ENCODE measurements around the gene ADCK2.
"Not testable (repeated sequence)": the region's sequence is repeated elsewhere in the genome, so short reads cannot be mapped to it uniquely, and the experiment has no call there.

Gene ADCK2

GRCh38 chr7:140708764-140709163 is 36.0 kb downstream of the ADCK2 start:
- not testable (repeated sequence) for H3K27ac ChIP-seq (ENCODE audit: insufficient read depth, low read length, poor library complexity, severe bottlenecking); H3K4me3 ChIP-seq (ENCODE audit: insufficient read depth, low read depth, low read length, poor library complexity, severe bottlenecking); DNase-seq; H3K4me1 ChIP-seq (ENCODE audit: control insufficient read depth, insufficient read depth, low read length, poor library complexity, severe bottlenecking); H3K27me3 ChIP-seq (replicated peaks; ENCODE audit: control insufficient read depth, insufficient read depth, low read length, poor library complexity, severe bottlenecking); H3K9me3 ChIP-seq (ENCODE audit: control insufficient read depth, low read length)
- H3K36me3 ChIP-seq (ENCODE audit: control insufficient read depth, insufficient read depth, low read length): peaks cover 21% of the 10 kb centered on the region

- not testable (repeated sequence) for H3K27ac ChIP-seq (ENCODE audit: insufficient read depth, low read length, poor library complexity, severe bottlenecking); H3K4me1 ChIP-seq (ENCODE audit: control insufficient read depth, insufficient read depth, low read length, poor library complexity, severe bottlenecking)
Measured at GRCh38 chr7:140712392-140712791, 39.6 kb downstream of the ADCK2 start.

GRCh38 chr7:140714331-140715040 is 41.7 kb downstream of the ADCK2 start:
- no peak overlapping the region for H3K4me3 ChIP-seq (ENCODE audit: insufficient read depth, low read depth, low read length, poor library complexity, severe bottlenecking)
- no peaks in the 10 kb centered on the region for H3K27me3 ChIP-seq (replicated peaks; ENCODE audit: control insufficient read depth, insufficient read depth, low read length, poor library complexity, severe bottlenecking)
- no peak for DNase-seq
- H3K4me1 ChIP-seq (ENCODE audit: control insufficient read depth, insufficient read depth, low read length, poor library complexity, severe bottlenecking): no peaks in the 10 kb centered on the region
- H3K36me3 ChIP-seq (ENCODE audit: control insufficient read depth, insufficient read depth, low read length): peaks cover 8% of the 10 kb centered on the region
- no peaks in the 10 kb centered on the region for H3K9me3 ChIP-seq (ENCODE audit: control insufficient read depth, low read length)
- no peak overlapping the region for H3K27ac ChIP-seq (ENCODE audit: insufficient read depth, low read length, poor library complexity, severe bottlenecking)

More at GRCh38 chr7:140712392-140712791, 39.6 kb downstream of the ADCK2 start:
- not testable (repeated sequence) for H3K27me3 ChIP-seq (replicated peaks; ENCODE audit: control insufficient read depth, insufficient read depth, low read length, poor library complexity, severe bottlenecking); H3K36me3 ChIP-seq (ENCODE audit: control insufficient read depth, insufficient read depth, low read length); H3K4me3 ChIP-seq (ENCODE audit: insufficient read depth, low read depth, low read length, poor library complexity, severe bottlenecking); H3K9me3 ChIP-seq (ENCODE audit: control insufficient read depth, low read length); DNase-seq

GRCh38 chr7:140719721-140720120 is 47.0 kb downstream of the ADCK2 start:
- no peak for DNase-seq
- H3K4me1 ChIP-seq (ENCODE audit: control insufficient read depth, insufficient read depth, low read length, poor library complexity, severe bottlenecking): no peaks in the 10 kb centered on the region
- H3K36me3 ChIP-seq (ENCODE audit: control insufficient read depth, insufficient read depth, low read length): peaks cover 5% of the 10 kb centered on the region
- no peak overlapping the region for H3K4me3 ChIP-seq (ENCODE audit: insufficient read depth, low read depth, low read length, poor library complexity, severe bottlenecking)
- no peak overlapping the region for H3K27ac ChIP-seq (ENCODE audit: insufficient read depth, low read length, poor library complexity, severe bottlenecking)
- no peaks in the 10 kb centered on the region for H3K27me3 ChIP-seq (replicated peaks; ENCODE audit: control insufficient read depth, insufficient read depth, low read length, poor library complexity, severe bottlenecking)
- no peaks in the 10 kb centered on the region for H3K9me3 ChIP-seq (ENCODE audit: control insufficient read depth, low read length)

GRCh38 chr7:140722254-140722653 is 49.5 kb downstream of the ADCK2 start:
- no peak for DNase-seq
- no peak overlapping the region for H3K4me3 ChIP-seq (ENCODE audit: insufficient read depth, low read depth, low read length, poor library complexity, severe bottlenecking)
- no peaks in the 10 kb centered on the region for H3K36me3 ChIP-seq (ENCODE audit: control insufficient read depth, insufficient read depth, low read length)
- no peak overlapping the region for H3K27ac ChIP-seq (ENCODE audit: insufficient read depth, low read length, poor library complexity, severe bottlenecking)
- no peaks in the 10 kb centered on the region for H3K4me1 ChIP-seq (ENCODE audit: control insufficient read depth, insufficient read depth, low read length, poor library complexity, severe bottlenecking)
- no peaks in the 10 kb centered on the region for H3K27me3 ChIP-seq (replicated peaks; ENCODE audit: control insufficient read depth, insufficient read depth, low read length, poor library complexity, severe bottlenecking)
- H3K9me3 ChIP-seq (ENCODE audit: control insufficient read depth, low read length): no peaks in the 10 kb centered on the region

- no peak for DNase-seq
- no peaks in the 10 kb centered on the region for H3K9me3 ChIP-seq (ENCODE audit: control insufficient read depth, low read length)
Measured at GRCh38 chr7:140723006-140723405, 50.3 kb downstream of the ADCK2 start.

GRCh38 chr7:140723574-140723973 is 50.8 kb downstream of the ADCK2 start:
- DNase-seq: no peak
- H3K27me3 ChIP-seq (replicated peaks; ENCODE audit: control insufficient read depth, insufficient read depth, low read length, poor library complexity, severe bottlenecking): no peaks in the 10 kb centered on the region
- no peak overlapping the region for H3K4me3 ChIP-seq (ENCODE audit: insufficient read depth, low read depth, low read length, poor library complexity, severe bottlenecking)
- H3K9me3 ChIP-seq (ENCODE audit: control insufficient read depth, low read length): no peaks in the 10 kb centered on the region
- no peaks in the 10 kb centered on the region for H3K4me1 ChIP-seq (ENCODE audit: control insufficient read depth, insufficient read depth, low read length, poor library complexity, severe bottlenecking)
- no peaks in the 10 kb centered on the region for H3K36me3 ChIP-seq (ENCODE audit: control insufficient read depth, insufficient read depth, low read length)
- H3K27ac ChIP-seq (ENCODE audit: insufficient read depth, low read length, poor library complexity, severe bottlenecking): no peak overlapping the region

More at GRCh38 chr7:140723006-140723405, 50.3 kb downstream of the ADCK2 start:
- no peaks in the 10 kb centered on the region for H3K4me1 ChIP-seq (ENCODE audit: control insufficient read depth, insufficient read depth, low read length, poor library complexity, severe bottlenecking)
- no peaks in the 10 kb centered on the region for H3K36me3 ChIP-seq (ENCODE audit: control insufficient read depth, insufficient read depth, low read length)
- no peak overlapping the region for H3K27ac ChIP-seq (ENCODE audit: insufficient read depth, low read length, poor library complexity, severe bottlenecking)
- no peaks in the 10 kb centered on the region for H3K27me3 ChIP-seq (replicated peaks; ENCODE audit: control insufficient read depth, insufficient read depth, low read length, poor library complexity, severe bottlenecking)
- no peak overlapping the region for H3K4me3 ChIP-seq (ENCODE audit: insufficient read depth, low read depth, low read length, poor library complexity, severe bottlenecking)

- Histone ChIP-seq H3K27ac (ENCODE audit: insufficient read depth, low read length, poor library complexity, severe bottlenecking) (no peak overlapping the region), H3K4me3 (ENCODE audit: insufficient read depth, low read depth, low read length, poor library complexity, severe bottlenecking) (no peak overlapping the region), H3K27me3 (replicated peaks; ENCODE audit: control insufficient read depth, insufficient read depth, low read length, poor library complexity, severe bottlenecking) (no peaks in the 10 kb centered on the region), H3K36me3 (ENCODE audit: control insufficient read depth, insufficient read depth, low read length) (no peaks in the 10 kb centered on the region), H3K9me3 (ENCODE audit: control insufficient read depth, low read length) (no peaks in the 10 kb centered on the region), H3K4me1 (ENCODE audit: control insufficient read depth, insufficient read depth, low read length, poor library complexity, severe bottlenecking) (no peaks in the 10 kb centered on the region)
- no peak for DNase-seq
Measured at GRCh38 chr7:140724706-140725105, 52.0 kb downstream of the ADCK2 start.

GRCh38 chr7:140726281-140726680 is 53.5 kb downstream of the ADCK2 start:
- no peak overlapping the region for H3K27ac ChIP-seq (ENCODE audit: insufficient read depth, low read length, poor library complexity, severe bottlenecking)
- no peaks in the 10 kb centered on the region for H3K4me1 ChIP-seq (ENCODE audit: control insufficient read depth, insufficient read depth, low read length, poor library complexity, severe bottlenecking)
- H3K36me3 ChIP-seq (ENCODE audit: control insufficient read depth, insufficient read depth, low read length): no peaks in the 10 kb centered on the region
- H3K4me3 ChIP-seq (ENCODE audit: insufficient read depth, low read depth, low read length, poor library complexity, severe bottlenecking): no peak overlapping the region
- DNase-seq: no peak
- no peaks in the 10 kb centered on the region for H3K9me3 ChIP-seq (ENCODE audit: control insufficient read depth, low read length)
- H3K27me3 ChIP-seq (replicated peaks; ENCODE audit: control insufficient read depth, insufficient read depth, low read length, poor library complexity, severe bottlenecking): no peaks in the 10 kb centered on the region

GRCh38 chr7:140732416-140732815 is 59.7 kb downstream of the ADCK2 start:
- H3K4me3 ChIP-seq (ENCODE audit: insufficient read depth, low read depth, low read length, poor library complexity, severe bottlenecking): no peak overlapping the region
- no peaks in the 10 kb centered on the region for H3K27me3 ChIP-seq (replicated peaks; ENCODE audit: control insufficient read depth, insufficient read depth, low read length, poor library complexity, severe bottlenecking)
- DNase-seq: no peak
- H3K9me3 ChIP-seq (ENCODE audit: control insufficient read depth, low read length): no peaks in the 10 kb centered on the region
- no peaks in the 10 kb centered on the region for H3K4me1 ChIP-seq (ENCODE audit: control insufficient read depth, insufficient read depth, low read length, poor library complexity, severe bottlenecking)
- peaks cover 3% of the 10 kb centered on the region for H3K36me3 ChIP-seq (ENCODE audit: control insufficient read depth, insufficient read depth, low read length)
- no peak overlapping the region for H3K27ac ChIP-seq (ENCODE audit: insufficient read depth, low read length, poor library complexity, severe bottlenecking)
